NCI-H2107 (cell line): Measurements from ENCODE around the gene KPNB1.

ENCODE experiments used
- DNase-seq: peaks from one replicate; lab custom pipeline; 2025; lab: John Stamatoyannopoulos, UW

Gene KPNB1

GRCh38 chr17:47636273-47637030 is 13.3 kb upstream of the KPNB1 start:
- DNase-seq = no peak

- no peak for DNase-seq
Observed at GRCh38 chr17:47638903-47639302, 10.8 kb upstream of the KPNB1 start.

- DNase-seq = no peak
Observed at GRCh38 chr17:47640076-47640475, 9.6 kb upstream of the KPNB1 start.

GRCh38 chr17:47641202-47641601 is 8.5 kb upstream of the KPNB1 start:
- DNase-seq = no peak

- DNase-seq = no peak
Observed at GRCh38 chr17:47643116-47643515, 6.6 kb upstream of the KPNB1 start.

GRCh38 chr17:47644324-47644723 is 5.4 kb upstream of the KPNB1 start:
- DNase-seq = no peak

- DNase-seq = no peak
Observed at GRCh38 chr17:47649972-47650524, 329 bp downstream of the KPNB1 start.

GRCh38 chr17:47650525-47651522 is 1.1 kb downstream of the KPNB1 start:
- DNase-seq = peak; percentile 84

- DNase-seq = no peak
Observed at GRCh38 chr17:47651704-47652103, 2.0 kb downstream of the KPNB1 start.

GRCh38 chr17:47652570-47652969 is 2.9 kb downstream of the KPNB1 start:
- no peak for DNase-seq

GRCh38 chr17:47653442-47653841 is 3.7 kb downstream of the KPNB1 start:
- DNase-seq = no peak

- DNase-seq = no peak
Observed at GRCh38 chr17:47654991-47655390, 5.3 kb downstream of the KPNB1 start.

GRCh38 chr17:47660064-47660492 is 10.4 kb downstream of the KPNB1 start:
- no peak for DNase-seq

GRCh38 chr17:47663912-47664623 is 14.3 kb downstream of the KPNB1 start:
- DNase-seq = peak; percentile 41

GRCh38 chr17:47664624-47664941 is 14.9 kb downstream of the KPNB1 start:
- no peak for DNase-seq

GRCh38 chr17:47665655-47666054 is 15.9 kb downstream of the KPNB1 start:
- no peak for DNase-seq

- no peak for DNase-seq
Observed at GRCh38 chr17:47669081-47669480, 19.4 kb downstream of the KPNB1 start.

GRCh38 chr17:47670064-47670463 is 20.3 kb downstream of the KPNB1 start:
- no peak for DNase-seq

GRCh38 chr17:47674499-47674898 is 24.8 kb downstream of the KPNB1 start:
- no peak for DNase-seq

GRCh38 chr17:47675380-47676198 is 25.9 kb downstream of the KPNB1 start:
- DNase-seq = no peak

GRCh38 chr17:47676199-47676472 is 26.4 kb downstream of the KPNB1 start:
- DNase-seq = no peak
